HG03159 (cell line): ENCODE results near the gene KIF16B.

Experiments used
- ATAC-seq: cut with Tn5 transposase; IDR thresholded peaks from one replicate; pipeline ENCODE4 v1.9.1; 2021; ENCODE audit warnings: mild to moderate bottlenecking, moderate library complexity; ENCODE audit not compliant: unreplicated experiment

Gene KIF16B

DNA sequence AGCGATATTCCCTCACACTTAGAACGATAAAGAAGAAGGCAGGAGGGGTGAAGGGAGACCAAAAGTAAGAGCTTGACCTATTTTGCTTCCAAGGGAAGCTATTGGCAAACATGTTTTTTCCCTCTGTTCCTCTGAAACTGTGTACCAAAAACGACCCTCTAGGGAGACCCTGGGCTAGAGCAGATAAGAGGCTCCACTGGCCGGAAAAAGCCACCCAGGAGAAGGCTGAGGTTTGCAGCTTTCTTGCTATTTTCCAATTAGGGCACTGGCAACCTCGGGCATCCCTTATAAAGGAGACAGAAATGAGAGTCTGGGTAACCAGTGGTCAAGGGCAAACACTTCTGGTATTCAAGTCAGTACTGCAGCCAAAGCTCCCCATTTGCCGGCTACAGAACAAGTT lies 168.0 kb downstream of the KIF16B start:
- no peak for ATAC-seq

DNA sequence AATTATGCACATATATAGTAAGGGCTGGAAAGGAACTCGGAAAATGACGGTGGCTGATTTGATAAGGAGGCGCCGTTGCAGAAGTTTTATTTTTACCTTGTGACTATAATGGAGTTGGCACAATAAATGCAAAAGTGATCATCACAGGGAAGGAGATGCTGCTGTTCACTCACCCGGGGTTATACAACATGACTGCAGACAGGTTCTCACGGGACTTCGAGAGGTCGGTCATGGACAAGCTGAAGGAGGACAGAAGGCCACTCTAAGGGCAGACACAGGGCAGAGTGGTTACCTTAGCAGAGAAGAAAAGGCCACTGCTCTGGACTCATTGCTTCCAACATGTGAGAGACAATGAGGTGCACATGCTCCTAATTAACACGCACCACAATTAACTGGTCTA lies 168.6 kb downstream of the KIF16B start:
- no peak for ATAC-seq

DNA sequence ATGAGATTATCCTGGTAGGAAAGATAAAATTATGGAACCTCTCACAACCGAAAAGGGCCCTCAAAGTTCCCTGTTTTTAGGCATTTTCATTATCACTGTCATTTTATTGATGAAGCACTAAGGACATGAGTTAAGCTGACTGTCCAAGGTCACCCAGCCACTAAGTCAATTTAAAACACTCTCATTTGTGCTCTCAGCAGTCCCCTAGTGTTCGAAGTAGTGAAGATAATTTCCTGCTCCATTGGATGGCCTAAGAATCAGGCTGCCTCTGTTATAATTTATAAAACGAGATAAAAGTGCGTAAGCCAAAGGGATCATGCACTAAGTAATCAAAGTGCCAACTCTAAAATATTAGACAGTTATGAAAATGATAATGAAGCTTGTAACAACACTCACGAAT lies 169.1 kb downstream of the KIF16B start:
- no peak for ATAC-seq

DNA sequence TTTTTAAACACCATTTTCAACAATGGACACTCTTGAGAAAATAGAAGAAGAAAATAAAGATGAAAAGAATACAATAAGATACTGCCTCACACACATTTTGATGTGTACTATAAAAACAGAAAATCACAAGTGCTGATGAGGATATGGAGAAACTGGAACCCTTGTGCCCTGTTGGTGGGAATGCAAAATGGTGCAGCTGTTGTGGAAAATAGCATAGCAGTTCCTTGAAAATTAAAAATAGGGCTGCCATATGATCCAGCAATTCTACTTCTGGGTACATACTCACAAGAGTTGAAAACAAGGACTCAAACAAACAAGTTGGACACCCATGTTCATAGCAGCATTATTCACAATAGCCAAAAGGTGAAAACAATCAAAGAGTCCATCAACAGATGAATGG lies 173.0 kb downstream of the KIF16B start:
- no peak for ATAC-seq

DNA sequence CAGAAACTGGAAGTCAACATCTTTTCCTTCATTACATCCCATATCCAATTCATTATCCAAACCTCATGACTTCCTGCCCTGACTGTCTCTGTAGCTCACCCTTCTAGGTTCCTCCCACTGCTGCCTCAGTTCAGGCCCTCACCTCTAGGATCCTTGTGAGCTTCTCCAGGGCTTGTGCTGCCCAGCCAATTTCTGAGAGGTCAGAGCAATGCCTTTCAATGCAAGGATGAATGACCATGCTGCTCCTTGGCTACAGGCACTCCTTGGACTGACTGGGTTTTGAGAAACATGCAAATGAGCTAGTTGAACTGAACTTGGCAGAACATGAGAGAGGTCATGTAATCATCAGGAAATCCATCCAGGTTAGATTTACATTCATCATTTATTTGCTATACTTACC lies 173.4 kb downstream of the KIF16B start:
- no peak for ATAC-seq

DNA sequence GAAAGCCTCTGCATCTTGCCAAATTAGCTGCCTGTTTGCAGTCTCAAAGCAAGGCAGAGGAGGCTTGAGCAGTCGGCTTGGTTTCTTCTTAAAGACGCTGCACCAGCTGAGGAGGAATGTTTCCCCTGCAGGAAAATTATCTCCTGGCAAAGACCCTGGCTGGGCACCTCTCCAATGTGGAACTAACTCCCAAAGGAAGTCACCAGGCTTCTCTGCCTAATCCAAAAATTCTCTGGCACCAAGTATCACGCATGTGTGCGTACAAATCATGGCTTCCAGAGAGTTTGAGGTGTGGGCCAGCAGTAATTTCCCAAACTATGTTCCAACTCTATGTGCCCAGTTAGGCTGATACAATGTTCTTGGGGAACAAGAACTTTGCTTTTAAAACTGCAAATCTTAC lies 176.2 kb downstream of the KIF16B start:
- ATAC-seq, result no peak

DNA sequence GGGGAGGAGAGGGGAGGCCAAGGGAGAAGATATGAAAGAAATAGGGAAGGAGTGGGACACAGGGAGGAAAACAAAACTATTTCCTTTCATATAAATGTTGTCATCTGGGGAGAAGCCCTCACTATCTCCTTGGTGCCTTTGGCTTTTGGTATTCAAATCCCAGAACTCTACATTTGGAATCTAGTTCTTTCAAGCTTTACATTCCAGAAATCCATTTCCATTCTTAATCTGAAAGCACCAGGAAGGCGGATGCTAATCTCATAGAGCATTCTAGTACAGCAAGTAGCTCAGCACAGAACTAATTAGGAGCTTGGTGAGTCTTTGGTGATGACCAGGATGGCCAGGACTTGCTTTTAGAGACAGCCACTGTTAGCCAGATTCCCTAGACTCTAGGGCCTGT lies 177.9 kb downstream of the KIF16B start:
- no peak for ATAC-seq

DNA sequence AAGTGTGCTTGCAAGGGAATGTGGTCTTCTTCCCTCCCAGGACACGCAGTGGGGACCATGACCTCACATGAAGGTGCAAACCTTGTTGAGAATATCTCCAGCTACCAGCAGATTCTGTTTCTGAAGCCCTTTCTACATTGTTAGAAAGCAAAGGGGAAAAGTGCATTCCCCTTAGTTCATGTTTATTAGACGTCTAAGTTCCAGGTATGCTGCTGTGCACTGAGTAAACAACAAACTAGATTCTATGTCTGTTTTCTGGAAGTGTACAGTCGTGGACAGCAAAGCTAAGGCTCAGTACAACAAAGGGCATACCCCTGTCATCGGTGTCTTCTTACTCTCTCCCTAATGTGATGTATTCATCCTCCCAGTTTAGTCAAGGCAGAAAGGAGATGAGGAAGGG lies 178.5 kb downstream of the KIF16B start:
- ATAC-seq, result no peak

DNA sequence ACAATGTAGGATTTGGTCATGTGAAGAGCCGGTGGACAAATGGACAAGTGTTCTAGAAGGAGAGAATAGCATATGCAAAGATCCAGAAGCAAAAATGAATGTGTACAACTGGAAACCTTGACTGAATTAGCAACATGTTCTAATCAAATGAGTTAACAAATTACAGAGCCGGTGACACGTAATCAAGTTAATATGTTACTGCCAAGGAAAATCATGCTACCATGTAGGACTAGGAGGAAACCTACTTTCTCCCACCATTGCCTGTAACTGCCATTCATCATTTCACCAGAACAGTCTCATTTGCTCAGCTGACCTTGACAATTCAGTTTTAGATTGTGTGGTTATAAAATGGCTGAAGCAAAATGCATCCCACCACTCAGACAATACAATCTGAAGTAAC lies 179.4 kb downstream of the KIF16B start:
- ATAC-seq, result no peak

DNA sequence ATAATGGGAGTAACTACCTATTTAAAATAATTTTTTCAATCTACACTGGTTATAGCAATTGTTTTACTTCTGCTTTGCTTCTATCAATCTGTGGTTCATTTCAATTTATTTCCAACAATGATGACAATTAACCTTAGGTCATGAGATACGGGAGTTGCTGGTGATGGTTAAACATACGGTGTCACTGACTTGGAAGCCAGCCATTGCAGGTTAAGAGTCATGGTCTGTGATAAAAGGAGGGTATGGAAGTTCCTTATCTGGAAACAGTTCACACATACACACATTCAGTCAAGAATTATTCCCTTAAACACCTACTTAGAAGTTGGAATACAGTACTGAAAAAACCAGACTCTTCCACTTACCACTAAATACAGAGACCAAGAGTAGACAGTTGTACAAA lies 180.0 kb downstream of the KIF16B start:
- no peak for ATAC-seq

DNA sequence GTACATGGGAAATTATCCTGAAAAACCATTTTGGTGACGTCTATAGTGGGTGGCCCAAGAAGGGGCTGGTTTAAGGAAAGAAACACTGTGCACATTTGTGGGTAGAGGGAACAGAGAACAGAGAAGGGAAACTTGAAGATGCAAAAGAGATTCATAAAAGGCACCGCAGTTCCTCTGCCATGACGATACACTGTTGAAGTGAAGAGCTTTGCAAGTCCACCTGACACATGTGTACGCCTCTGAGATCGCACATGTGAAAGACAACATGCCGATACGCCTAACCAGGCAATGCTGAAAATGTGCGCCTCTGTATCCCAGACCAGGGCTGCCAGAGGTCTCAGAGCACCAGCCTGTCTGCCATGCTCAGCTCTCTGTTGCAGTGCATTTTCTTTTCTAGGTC lies 180.9 kb downstream of the KIF16B start:
- peak; percentile 89 for ATAC-seq

DNA sequence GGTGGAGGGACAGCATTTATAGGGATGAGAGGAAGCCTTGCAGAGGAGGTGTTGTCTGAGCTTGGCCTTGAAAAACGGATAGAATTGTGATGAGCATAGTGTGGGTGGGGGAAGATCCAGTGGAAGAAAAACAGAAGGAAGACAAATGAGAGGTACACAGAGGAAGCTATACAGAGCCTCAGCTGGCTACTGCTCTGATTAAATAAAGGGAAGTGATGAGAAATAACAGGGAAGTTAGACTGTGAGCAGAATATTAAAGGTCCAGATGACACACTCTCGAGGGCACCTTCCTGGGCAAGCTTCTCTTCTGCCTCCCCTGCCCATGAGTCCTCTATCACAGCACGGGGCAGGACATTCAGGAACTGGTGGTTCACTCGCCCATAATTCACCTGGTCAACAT lies 182.3 kb downstream of the KIF16B start:
- no peak for ATAC-seq

DNA sequence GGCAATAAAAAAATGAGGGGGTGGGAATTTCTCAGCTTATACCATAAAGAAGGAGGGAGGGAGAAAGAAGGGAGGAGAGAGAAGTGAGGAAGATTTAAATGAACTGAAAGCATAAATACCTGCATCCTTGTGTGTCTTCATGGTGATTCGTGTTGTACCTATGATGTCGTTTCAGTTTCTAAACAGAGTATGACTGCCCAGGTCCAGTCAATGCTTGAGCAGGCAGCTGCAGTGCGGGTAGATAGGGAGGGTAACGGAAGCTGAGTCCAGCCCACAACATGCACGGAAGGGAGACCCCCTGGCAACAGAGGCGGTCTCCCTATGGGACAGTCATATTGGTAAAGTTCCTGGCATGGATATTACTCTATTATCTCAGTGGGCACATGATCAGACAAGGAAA lies 184.5 kb downstream of the KIF16B start:
- ATAC-seq, result peak; percentile 65

DNA sequence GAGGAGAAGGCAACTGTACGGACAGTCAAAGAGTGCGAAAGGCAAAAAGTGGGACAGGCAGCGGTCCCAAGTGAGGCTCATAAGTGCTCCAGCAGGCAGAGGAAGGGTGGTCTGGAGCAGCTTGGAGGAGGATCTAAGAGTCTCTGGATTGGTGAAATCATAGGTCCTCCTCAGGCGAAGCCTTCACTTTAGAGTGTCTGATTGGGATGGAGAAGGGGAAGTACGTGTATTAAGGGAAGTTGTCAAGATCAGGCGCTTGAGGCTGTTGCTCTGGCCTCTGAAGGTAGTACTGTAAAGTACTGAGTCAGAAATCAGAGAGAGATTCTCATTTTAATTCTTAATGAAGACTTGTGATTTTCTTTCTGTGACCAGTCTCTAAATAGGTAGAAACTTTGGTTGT lies 185.6 kb downstream of the KIF16B start:
- no peak for ATAC-seq

DNA sequence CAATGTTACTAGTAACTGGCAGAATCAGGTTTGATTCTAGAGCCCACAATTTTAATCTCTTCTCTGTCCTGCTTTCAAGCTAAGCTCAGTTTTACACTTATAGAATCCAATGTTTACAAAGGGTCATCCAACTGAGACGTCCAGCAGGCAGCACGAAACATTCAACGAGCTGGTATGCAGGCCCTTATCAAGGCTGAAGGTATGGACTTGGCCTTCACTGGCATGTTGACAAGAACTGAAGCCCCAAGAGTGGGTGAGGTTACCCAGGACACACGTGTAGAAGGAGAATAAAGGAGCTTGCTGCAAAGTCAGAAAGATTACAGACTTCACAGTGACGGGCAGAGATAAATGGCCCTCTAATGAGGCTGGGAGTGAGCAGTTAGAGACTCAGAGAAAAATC lies 187.4 kb downstream of the KIF16B start:
- ATAC-seq, result no peak

DNA sequence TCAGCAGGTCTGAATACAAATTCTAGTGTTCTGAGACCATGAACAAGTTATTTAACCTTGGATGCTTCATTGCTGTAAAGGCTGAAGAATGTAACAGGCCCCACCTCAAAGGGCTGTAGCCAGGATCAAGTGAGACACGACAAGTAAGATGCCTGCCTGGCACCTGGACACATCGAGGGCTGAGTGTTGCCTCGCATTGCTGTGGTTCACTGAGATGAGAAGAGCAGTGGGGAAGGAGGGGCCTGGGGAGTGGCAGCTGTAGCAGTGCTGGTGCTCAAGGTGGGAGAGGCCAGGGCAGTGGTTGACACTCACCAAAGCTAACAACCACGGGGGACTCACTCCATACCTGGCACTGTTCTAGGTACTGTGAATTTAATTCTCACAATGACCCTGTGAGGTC lies 187.8 kb downstream of the KIF16B start:
- no peak for ATAC-seq

DNA sequence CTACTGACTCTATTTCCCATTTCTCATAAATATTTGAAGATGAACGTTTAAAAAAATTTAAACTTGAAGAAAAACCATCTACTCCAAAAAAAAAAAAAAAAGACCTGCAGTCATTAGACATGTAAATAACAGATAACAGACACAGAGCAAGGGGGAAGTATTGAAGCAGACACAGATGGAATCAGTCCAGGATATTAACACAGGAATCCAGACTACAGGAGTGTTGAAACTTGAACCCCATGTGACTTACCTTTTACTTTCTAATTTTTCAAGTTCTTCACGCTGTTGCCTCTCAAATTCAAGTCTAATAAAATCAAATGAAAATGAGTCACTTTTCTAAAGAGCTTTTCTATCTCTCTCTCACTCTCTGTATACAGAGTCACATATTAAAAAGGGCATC lies 191.8 kb downstream of the KIF16B start:
- no peak for ATAC-seq

DNA sequence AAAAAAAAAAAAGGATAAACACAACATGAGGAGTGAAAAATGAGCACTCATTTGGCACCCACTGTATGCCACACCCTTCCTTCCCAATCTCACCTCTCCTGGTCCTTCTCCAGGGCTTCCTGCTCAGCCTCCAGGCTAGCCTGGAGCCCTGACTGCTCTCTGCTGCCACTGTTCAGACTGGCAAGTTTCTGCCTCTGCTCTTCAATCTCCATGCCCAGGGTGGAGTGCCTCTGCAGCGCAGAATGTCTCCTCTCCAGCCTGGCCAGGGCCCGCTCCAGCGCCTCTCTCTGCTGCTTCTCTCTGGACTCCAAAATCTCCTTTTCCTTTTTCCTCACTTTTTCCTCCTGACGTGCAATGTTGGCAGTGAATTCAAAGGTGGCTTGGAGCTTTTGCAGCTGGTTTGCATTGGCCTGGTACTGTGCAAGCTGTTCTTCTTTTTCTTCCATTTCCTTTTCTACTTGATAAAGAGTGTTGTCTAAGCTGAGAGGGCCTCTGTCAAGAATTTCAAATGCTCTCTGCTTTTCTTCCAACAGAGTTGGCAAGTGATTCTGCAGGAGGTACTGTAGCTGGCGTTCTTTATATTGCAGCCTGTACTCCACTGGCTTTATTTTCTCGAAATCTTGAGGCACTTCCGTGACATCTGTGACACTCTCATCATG lies 194.4 kb downstream of the KIF16B start:
- no peak for ATAC-seq

DNA sequence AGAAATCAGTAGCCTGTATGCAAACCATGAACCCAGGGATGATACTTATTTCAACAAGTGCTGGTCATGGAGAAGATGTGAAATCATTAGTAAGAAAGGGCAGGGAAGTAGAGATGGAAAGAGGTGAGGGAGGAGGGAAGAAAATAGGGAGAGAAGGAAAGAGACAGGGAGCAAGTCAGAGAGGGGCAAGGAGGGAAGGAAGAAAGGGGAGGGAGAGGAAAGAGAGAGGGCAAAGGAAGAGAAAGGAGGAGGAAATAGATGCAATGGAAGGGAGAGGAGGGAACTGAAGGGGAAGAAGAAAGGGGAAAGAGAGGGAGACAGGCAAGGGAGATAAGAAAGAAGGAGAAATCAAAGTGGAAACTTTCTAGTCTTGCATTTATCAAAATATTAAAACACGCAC lies 195.1 kb downstream of the KIF16B start:
- ATAC-seq, result no peak

DNA sequence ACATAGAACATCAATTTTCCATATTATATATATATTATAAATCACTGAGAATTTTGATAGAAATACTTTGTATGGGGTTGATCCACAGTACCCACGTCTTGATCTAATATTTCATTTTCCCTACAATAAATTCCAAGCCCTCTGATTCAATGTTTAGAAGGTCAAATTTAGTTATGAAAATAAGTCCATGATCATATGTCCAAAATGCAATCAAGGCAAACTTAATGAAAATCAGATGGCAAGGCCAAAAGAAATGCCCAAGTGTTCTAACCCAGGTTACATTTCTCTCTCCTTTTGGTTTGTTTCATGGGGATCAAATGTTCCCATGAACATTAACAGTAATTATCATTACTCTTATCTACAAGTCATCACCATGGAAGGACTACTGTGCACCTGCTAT lies 203.8 kb downstream of the KIF16B start:
- ATAC-seq, result no peak

DNA sequence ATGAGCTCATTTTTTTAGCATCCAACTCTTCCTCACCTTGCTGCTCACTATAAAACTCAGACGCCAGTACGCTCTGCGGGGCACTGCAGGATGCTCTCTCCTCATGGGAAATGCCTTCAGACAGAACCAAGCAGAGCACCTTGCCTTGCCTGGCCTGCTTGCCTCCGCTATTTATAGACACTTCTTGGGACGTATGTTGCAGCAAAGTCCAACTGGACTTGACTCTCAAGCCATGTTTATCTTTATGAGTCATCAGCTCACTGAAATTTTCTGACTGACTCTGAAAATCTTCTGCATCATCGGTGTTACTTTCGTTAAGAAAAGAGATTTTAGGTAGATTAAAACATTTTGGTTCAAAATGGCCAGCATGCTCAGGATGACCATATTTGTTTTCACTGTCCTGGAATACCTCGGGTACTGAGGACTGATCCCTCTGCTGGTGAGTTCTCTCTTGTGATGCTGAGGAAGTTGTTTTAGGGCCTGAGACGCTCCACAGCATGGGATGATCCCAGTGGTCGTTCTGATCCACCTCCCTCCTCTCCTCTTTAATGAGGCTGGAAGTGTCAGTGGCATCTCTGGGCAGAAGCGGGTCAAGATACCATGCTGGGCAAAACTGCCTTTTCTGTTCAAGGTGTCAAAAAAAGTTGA lies 204.5 kb downstream of the KIF16B start:
- ATAC-seq, result no peak

DNA sequence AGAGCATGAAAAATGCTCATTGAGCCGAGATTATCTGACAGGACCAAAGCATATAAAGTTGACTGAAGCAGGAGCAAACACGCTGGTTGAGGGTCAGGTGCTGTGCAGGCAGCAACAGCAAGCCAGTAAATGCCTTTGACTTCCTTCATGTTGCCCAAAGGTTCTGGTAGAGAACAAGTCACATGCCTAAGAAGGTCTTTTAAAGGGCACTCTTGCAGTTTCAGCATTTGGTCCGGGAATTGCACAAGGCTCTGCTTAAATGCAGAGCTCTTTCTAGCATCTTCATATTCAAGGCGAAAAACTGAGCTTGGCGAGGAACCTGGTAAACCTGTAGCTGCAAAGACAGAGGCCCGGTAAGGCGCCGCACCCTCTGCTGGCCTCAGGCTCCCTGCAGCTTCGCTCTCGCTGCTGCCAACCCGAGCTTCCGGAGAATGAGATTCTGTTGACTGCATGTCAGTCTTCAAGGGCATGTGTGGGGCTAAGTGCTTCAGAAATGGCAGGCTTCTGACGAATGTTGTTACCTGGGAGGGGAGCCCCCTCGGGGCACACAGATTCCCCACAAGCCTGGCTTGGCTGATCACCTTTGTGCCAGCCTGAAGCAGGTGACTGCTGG lies 205.2 kb downstream of the KIF16B start:
- ATAC-seq, result no peak

DNA sequence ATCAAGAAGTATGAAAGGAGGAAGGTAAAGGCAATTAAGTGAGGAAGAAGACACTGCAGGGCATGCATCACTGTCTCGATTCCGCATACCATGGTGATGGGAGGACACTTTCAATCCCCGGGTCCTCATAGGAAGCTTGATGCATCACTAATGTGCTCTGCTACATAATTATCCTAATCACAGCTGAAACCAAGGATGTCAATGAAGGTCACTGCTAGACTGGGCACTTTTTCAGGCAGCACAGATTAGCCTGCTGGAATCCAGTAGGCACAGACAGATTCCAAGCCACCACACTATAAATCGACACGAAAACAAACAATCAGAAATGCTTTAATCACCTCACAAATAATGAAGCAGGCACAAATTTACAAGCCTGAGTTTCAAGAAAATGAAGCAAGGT lies 206.7 kb downstream of the KIF16B start:
- no peak for ATAC-seq
